A549 (cell line): ENCODE data around the gene PSMA3. TPM values are rescaled to one million over a fixed set of nuclear protein-coding genes. Genes with fewer than 3 reads are reported as not detected.

Experiments used
- ATAC-seq, 2 experiments: fragments of 200-7000 bp in 1 of 2; fragments of >200 bp in 1 of 2; cut with Nextera tagmentation in 1 of 2; cut with Tn5 transposase in 1 of 2; 3 replicates each; pipeline versions ENCODE4 v1.8.0 to v1.9.1; 2018 to 2020; ENCODE audit warnings: mild to moderate bottlenecking in 1 of 2, moderate library complexity in 1 of 2
- CTCF ChIA-PET: fragments of 300-600 bp; sonication (Branson Sonifier 250); formaldehyde crosslinking; extraction: SDS; loops from one replicate; lab custom pipeline; 2021; ENCODE audit warnings: antibody characterized with exemption, inconsistent platforms; lab: Yijun Ruan, JAX
- POLR2A ChIA-PET: fragments of 350-600 bp; formaldehyde crosslinking; extraction: SDS; loops from one replicate; lab custom pipeline; 2021; ENCODE audit warnings: antibody characterized with exemption, inconsistent platforms; lab: Yijun Ruan, JAX
- DNase-seq, 2 experiments: peaks; one replicate each; pipeline versions ENCODE4 v3.0.0 to v3.0.0-alpha.2; 2011 to 2016; ENCODE audit warnings: low read depth in 1 of 2, low spot score in 1 of 2
- FAIRE-seq: peaks from 2 replicates; lab custom pipeline; 2011; peaks lifted over from hg19 to GRCh38; lab: Jason Lieb, UNC
- H3K27ac ChIP-seq, 2 experiments: fragments of >200 bp; sonication (Bioruptor Twin); formaldehyde crosslinking; 3 replicates each; pipeline ENCODE4 v1.5.1; 2016 to 2017
- H3K4me1 ChIP-seq: fragments of >200 bp; sonication (Bioruptor Twin); formaldehyde crosslinking; 3 replicates; pipeline ENCODE4 v1.6.1; 2016
- H3K4me2 ChIP-seq: fragments of >200 bp; sonication (Bioruptor Twin); formaldehyde crosslinking; 3 replicates; pipeline ENCODE4 v1.6.1; 2016
- H3K4me3 ChIP-seq: fragments of >200 bp; sonication (Bioruptor Twin); formaldehyde crosslinking; 3 replicates; pipeline ENCODE4 v1.5.1; 2016
- H3K9me3 ChIP-seq: fragments of >200 bp; sonication (Bioruptor Twin); formaldehyde crosslinking; 3 replicates; pipeline ENCODE4 v1.6.1; 2016
- CBX2 ChIP-seq: fragments of 200-600 bp; sonication (generic); IDR thresholded peaks from 2 replicates; pipeline ENCODE4 v1.6.1; 2016; ENCODE audit warnings: low read depth, mild to moderate bottlenecking, borderline replicate concordance
- CHD2 ChIP-seq: fragments of 150-350 bp; IDR thresholded peaks from 2 replicates; pipeline ENCODE4 v1.6.1; 2014; ENCODE audit warnings: low read length; ENCODE audit not compliant: partially characterized antibody
- CHD4 ChIP-seq: fragments of 200-600 bp; sonication (generic); IDR thresholded peaks from 2 replicates; pipeline ENCODE4 v1.6.1; 2016; ENCODE audit warnings: antibody characterized with exemption, mild to moderate bottlenecking, borderline replicate concordance
- EHMT2 ChIP-seq: fragments of 200-600 bp; sonication (generic); IDR thresholded peaks from 2 replicates; pipeline ENCODE4 v1.6.1; 2016; ENCODE audit warnings: antibody characterized with exemption, low read depth, mild to moderate bottlenecking, moderate library complexity
- EP300 ChIP-seq, 2 experiments: fragments of >200 bp; sonication (Bioruptor Twin); formaldehyde crosslinking; IDR thresholded peaks; 2 replicates in 1 of 2; 3 replicates in 1 of 2; pipeline ENCODE4 v1.6.1; 2016 to 2017
- ESRRA ChIP-seq: fragments of 150-350 bp; IDR thresholded peaks from 2 replicates; pipeline ENCODE4 v1.6.1; 2014; ENCODE audit warnings: mild to moderate bottlenecking, low read length, borderline replicate concordance
- FOSB ChIP-seq: fragments of 250-450 bp; sonication (Bioruptor Pico); IDR thresholded peaks from 2 replicates; pipeline ENCODE4 v1.5.0; 2020; ENCODE audit warnings: mild to moderate bottlenecking, moderate library complexity
- FOSL2 ChIP-seq, 2 experiments: fragments of 450-650 bp in 1 of 2; fragments of >200 bp in 1 of 2; sonication (Bioruptor Twin) in 1 of 2; formaldehyde crosslinking; IDR thresholded peaks; 2 replicates each; pipeline versions ENCODE4 v1.5.0 to v1.6.1; 2016 to 2020; ENCODE audit warnings: mild to moderate bottlenecking in 1 of 2, moderate library complexity in 1 of 2
- GATA3 ChIP-seq: IDR thresholded peaks from 2 replicates; pipeline ENCODE4 v1.6.1; 2012; ENCODE audit warnings: borderline replicate concordance
- HOXA7 ChIP-seq: fragments of 250-450 bp; sonication (Bioruptor Pico); IDR thresholded peaks from 2 replicates; pipeline ENCODE4 v1.5.0; 2020; ENCODE audit warnings: mild to moderate bottlenecking, moderate library complexity
- HOXB5 ChIP-seq: fragments of 250-450 bp; sonication (Bioruptor Pico); IDR thresholded peaks from 2 replicates; pipeline ENCODE4 v1.5.0; 2020; ENCODE audit warnings: mild to moderate bottlenecking, moderate library complexity
- JUN ChIP-seq, 2 experiments: fragments of >200 bp; sonication (Bioruptor Twin); formaldehyde crosslinking; IDR thresholded peaks; 2 replicates in 1 of 2; 3 replicates in 1 of 2; pipeline ENCODE4 v1.6.1; 2016 to 2017
- JUNB ChIP-seq: fragments of >200 bp; sonication (Bioruptor Twin); formaldehyde crosslinking; IDR thresholded peaks from 2 replicates; pipeline ENCODE4 v1.6.1; 2016
- MAZ ChIP-seq: fragments of 150-350 bp; IDR thresholded peaks from 2 replicates; pipeline ENCODE4 v1.6.1; 2014; ENCODE audit warnings: antibody characterized with exemption, low read depth, low read length, borderline replicate concordance
- POLR2AphosphoS2 ChIP-seq: conservative IDR thresholded peaks from 2 replicates; pipeline ENCODE4 v1.6.1; 2012; ENCODE audit warnings: low read length, improper control_type of control experiment, inconsistent platforms
- RFX5 ChIP-seq: fragments of 450-650 bp; IDR thresholded peaks from 2 replicates; pipeline ENCODE4 v1.7.1; 2014; ENCODE audit warnings: antibody characterized with exemption, mild to moderate bottlenecking, moderate library complexity
- ZC3H11A ChIP-seq: fragments of 450-650 bp; IDR thresholded peaks from 2 replicates; pipeline ENCODE4 v1.6.1; 2014; ENCODE audit warnings: antibody characterized with exemption, mild to moderate bottlenecking
- WGBS: methylation state at CpG from one replicate; pipeline ENCODE4 v1.1.6; 2017; ENCODE audit errors: missing lambda C conversion rate; 5-methylcytosine and 5-hydroxymethylcytosine counted together
- polyA plus RNA-seq, 4 experiments: library from polyadenylated mRNA; depleted of rRNA in 3 of 4; stranded (reverse); fragments of >200 nt; fragmentation: RNase III in 1 of 4; extraction: RNeasy Plus Mini Kit Qiagen cat#74134 plus additional on column Dnase treatment in 1 of 4; gene quantifications; 2 replicates in 3 of 4; 3 replicates in 1 of 4; pipeline ENCODE4 v1.2.3, GENCODE V29; 2011 to 2017
- TF ChIP-seq, protein P1 (sequence below): fragments of >200 bp; sonication (Bioruptor Twin); formaldehyde crosslinking; IDR thresholded peaks from 3 replicates; pipeline ENCODE4 v1.5.1; 2016
- TF ChIP-seq, protein P2 (sequence below): IDR thresholded peaks from 2 replicates; pipeline ENCODE4 v1.6.1; 2012; ENCODE audit warnings: low read depth, borderline replicate concordance
- TF ChIP-seq, protein P3 (sequence below): fragments of 200-600 bp; sonication (generic); IDR thresholded peaks from 2 replicates; pipeline ENCODE4 v1.6.1; 2016; ENCODE audit warnings: antibody characterized with exemption, mild to moderate bottlenecking, moderate library complexity

The PSMA3 gene
- polyA plus RNA-seq, 2 of the 4 experiments (the other 2 are of a cell fraction): 260 to 410 TPM

- TF ChIP-seq, protein P1, sequence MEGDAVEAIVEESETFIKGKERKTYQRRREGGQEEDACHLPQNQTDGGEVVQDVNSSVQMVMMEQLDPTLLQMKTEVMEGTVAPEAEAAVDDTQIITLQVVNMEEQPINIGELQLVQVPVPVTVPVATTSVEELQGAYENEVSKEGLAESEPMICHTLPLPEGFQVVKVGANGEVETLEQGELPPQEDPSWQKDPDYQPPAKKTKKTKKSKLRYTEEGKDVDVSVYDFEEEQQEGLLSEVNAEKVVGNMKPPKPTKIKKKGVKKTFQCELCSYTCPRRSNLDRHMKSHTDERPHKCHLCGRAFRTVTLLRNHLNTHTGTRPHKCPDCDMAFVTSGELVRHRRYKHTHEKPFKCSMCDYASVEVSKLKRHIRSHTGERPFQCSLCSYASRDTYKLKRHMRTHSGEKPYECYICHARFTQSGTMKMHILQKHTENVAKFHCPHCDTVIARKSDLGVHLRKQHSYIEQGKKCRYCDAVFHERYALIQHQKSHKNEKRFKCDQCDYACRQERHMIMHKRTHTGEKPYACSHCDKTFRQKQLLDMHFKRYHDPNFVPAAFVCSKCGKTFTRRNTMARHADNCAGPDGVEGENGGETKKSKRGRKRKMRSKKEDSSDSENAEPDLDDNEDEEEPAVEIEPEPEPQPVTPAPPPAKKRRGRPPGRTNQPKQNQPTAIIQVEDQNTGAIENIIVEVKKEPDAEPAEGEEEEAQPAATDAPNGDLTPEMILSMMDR: no peak
- TF ChIP-seq, protein P2, sequence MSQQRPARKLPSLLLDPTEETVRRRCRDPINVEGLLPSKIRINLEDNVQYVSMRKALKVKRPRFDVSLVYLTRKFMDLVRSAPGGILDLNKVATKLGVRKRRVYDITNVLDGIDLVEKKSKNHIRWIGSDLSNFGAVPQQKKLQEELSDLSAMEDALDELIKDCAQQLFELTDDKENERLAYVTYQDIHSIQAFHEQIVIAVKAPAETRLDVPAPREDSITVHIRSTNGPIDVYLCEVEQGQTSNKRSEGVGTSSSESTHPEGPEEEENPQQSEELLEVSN: no peak
These were observed 56.8 kb downstream of the PSMA3 start (continued) for GRCh38 chr14:58301416-58301815.

GRCh38 chr14:58305730-58306129, 61.1 kb downstream of the PSMA3 start:
- no peak overlapping the region for H3K4me3 ChIP-seq
- 86% methylated on average over 2 of the region's 2 CpGs for WGBS
- no peak overlapping the region for H3K4me2 ChIP-seq
- DNase-seq: no peak
- no peak for TF ChIP-seq CHD2
- no peak for TF ChIP-seq EP300 (IDR thresholded peaks at IDR 0.05)
- TF ChIP-seq FOSL2 (IDR thresholded peaks at IDR 0.05): no peak
- TF ChIP-seq FOSL2 (CRISPR knock-in tag; IDR thresholded peaks at IDR 0.05): no peak
- TF ChIP-seq JUN (IDR thresholded peaks at IDR 0.05): no peak
- no peak for TF ChIP-seq CBX2
- TF ChIP-seq POLR2AphosphoS2: no peak
- no peak for TF ChIP-seq HOXA7 (CRISPR knock-in tag)
- TF ChIP-seq GATA3: no peak
- TF ChIP-seq FOSB (CRISPR knock-in tag): no peak
- TF ChIP-seq RFX5: no peak
- TF ChIP-seq HOXB5: no peak
- TF ChIP-seq ZC3H11A: no peak
- no peak for TF ChIP-seq EHMT2
- no peak for TF ChIP-seq MAZ
- TF ChIP-seq, protein P3, sequence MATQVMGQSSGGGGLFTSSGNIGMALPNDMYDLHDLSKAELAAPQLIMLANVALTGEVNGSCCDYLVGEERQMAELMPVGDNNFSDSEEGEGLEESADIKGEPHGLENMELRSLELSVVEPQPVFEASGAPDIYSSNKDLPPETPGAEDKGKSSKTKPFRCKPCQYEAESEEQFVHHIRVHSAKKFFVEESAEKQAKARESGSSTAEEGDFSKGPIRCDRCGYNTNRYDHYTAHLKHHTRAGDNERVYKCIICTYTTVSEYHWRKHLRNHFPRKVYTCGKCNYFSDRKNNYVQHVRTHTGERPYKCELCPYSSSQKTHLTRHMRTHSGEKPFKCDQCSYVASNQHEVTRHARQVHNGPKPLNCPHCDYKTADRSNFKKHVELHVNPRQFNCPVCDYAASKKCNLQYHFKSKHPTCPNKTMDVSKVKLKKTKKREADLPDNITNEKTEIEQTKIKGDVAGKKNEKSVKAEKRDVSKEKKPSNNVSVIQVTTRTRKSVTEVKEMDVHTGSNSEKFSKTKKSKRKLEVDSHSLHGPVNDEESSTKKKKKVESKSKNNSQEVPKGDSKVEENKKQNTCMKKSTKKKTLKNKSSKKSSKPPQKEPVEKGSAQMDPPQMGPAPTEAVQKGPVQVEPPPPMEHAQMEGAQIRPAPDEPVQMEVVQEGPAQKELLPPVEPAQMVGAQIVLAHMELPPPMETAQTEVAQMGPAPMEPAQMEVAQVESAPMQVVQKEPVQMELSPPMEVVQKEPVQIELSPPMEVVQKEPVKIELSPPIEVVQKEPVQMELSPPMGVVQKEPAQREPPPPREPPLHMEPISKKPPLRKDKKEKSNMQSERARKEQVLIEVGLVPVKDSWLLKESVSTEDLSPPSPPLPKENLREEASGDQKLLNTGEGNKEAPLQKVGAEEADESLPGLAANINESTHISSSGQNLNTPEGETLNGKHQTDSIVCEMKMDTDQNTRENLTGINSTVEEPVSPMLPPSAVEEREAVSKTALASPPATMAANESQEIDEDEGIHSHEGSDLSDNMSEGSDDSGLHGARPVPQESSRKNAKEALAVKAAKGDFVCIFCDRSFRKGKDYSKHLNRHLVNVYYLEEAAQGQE: no peak
- no peak for TF ChIP-seq JUNB
- no peak for TF ChIP-seq CHD4
- TF ChIP-seq ESRRA: no peak
- ATAC-seq: no peak
- ChIA-PET POLR2A (no interaction called here), CTCF (interaction anchor here (0.6 kb wide), 1 partner anchor 49 kb away, joined by 3 read pairs; no protein-coding TSS in a partner anchor)
- no peak for FAIRE-seq
- no peak overlapping the region for H3K27ac ChIP-seq
- H3K4me1 ChIP-seq: peaks cover 6% of the 10 kb centered on the region; the same call in 2 of the 3 replicates
- no peaks in the 10 kb centered on the region for H3K9me3 ChIP-seq
